ENCODE data around the gene OLFML2A. TPM values are rescaled to one million over a fixed set of nuclear protein-coding genes. Genes with fewer than 3 reads are reported as not detected.

The OLFML2A gene
- total RNA-seq, 2 experiments from 2014 or later, result not detected

DNA sequence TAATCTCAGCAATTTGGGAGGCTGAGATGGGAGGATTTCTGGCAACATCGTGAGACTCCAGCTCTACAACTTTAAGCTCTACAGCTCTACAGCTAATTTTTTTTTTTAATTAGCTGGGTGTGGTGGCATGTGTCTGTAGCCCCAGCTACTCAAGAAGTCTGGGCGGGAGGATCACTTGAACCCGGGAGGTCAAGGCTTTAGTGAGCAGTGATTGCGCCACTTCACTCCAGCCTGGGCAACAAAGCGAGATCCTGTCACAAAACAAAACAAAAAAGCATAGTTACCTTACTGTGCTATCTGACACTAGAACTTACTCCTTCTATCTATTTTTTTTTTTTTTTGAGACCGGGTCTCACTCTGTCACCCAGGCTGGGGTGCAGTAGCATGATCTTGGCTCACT is 70.0 kb downstream of the OLFML2A start:
- Mint-ChIP-seq H3K4me1 (peaks cover 5% of the 10 kb centered on the region), H3K9me3 (no peaks in the 10 kb centered on the region), H3K4me3 (no peak overlapping the region), H3K27ac (no peak overlapping the region), H3K36me3 (ENCODE audit: low read depth) (no peaks in the 10 kb centered on the region), H3K27me3 (peaks cover 10% of the 10 kb centered on the region)
- ChIA-PET POLR2A (interaction anchor here (0.7 to 0.9 kb wide), 2 partner anchors 14 to 515 kb away, joined by 3 read pairs; no protein-coding TSS in a partner anchor), CTCF (interaction anchor here (0.6 to 13.2 kb wide), 3 partner anchors 46 to 166 kb away, joined by 3 to 264 read pairs (median 3); partner anchors contain the start of genes NR6A1 and OLFML2A)
- DNase-seq, result no peak

DNA sequence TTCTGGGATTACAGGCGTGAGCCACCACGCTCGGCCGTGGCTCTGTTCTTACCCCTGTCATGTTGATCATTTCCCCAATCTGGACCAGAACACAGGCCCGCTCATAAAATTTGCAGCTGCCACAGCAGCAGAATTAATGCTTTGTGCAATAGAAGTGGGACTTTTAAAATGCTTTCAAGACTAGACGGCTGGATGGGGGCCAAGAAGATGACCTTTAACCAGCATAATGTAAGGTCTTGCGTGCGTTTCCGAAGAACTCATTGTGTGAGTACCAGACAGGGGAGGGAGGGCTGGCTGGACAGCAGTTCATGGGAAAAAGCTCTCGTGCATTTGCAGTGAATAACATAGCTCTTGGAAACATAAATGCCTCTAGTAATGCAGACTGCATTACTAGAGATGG is 72.9 kb downstream of the OLFML2A start:
- DNase-seq, result no peak
- no peaks in the 10 kb centered on the region for H3K36me3 Mint-ChIP-seq (ENCODE audit: low read depth)
- ChIA-PET POLR2A (interaction anchor here (0.9 to 1.6 kb wide), 2 partner anchors 11 to 21 kb away, joined by 3 to 5 read pairs; partner anchors contain the start of gene RPL35), CTCF (interaction anchor here (13.2 kb wide), 1 partner anchor 77 kb away, joined by 264 read pairs; the partner anchor contains the start of genes NR6A1 and OLFML2A)
- no peak overlapping the region for H3K4me3 Mint-ChIP-seq
- no peak overlapping the region for H3K27ac Mint-ChIP-seq
- H3K4me1 Mint-ChIP-seq, result peaks cover 11% of the 10 kb centered on the region
- no peaks in the 10 kb centered on the region for H3K9me3 Mint-ChIP-seq
- peaks cover 13% of the 10 kb centered on the region for H3K27me3 Mint-ChIP-seq

DNA sequence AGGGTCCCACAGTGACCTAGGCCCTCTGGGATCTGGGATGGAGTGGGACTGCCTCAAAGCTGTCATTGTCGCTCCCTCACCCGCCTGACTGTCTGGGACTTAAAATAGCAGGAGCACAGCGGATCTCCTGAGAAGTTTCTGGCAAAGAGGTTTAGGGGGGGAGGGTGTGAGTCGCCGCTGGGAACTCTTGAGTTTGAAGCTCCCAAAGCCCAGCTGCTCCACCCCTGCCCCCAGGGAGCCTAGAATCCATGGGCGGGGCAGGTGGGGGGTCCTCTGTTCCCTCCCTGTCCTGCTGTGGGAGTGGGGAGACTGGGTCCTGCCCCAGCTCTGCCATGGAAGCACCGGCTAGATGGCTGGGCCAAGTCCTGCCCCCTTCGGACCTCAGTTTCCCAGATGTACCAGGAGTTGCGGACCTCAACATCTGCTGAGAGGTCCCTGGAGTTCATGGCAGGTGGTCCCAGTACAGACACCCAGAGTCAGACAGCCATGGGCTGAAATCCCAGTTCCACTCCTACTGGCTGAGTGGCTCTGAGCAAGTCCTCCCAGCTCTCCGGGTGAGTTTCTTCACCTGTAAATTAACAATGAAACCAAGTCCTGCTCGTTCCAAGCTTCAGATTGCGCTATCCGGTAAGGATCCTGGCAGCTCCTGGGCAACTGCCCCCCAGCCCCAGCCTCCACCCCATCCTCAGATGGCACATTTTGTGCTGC is 75.3 kb downstream of the OLFML2A start:
- no peak overlapping the region for H3K27ac Mint-ChIP-seq
- DNase-seq, result no peak

DNA sequence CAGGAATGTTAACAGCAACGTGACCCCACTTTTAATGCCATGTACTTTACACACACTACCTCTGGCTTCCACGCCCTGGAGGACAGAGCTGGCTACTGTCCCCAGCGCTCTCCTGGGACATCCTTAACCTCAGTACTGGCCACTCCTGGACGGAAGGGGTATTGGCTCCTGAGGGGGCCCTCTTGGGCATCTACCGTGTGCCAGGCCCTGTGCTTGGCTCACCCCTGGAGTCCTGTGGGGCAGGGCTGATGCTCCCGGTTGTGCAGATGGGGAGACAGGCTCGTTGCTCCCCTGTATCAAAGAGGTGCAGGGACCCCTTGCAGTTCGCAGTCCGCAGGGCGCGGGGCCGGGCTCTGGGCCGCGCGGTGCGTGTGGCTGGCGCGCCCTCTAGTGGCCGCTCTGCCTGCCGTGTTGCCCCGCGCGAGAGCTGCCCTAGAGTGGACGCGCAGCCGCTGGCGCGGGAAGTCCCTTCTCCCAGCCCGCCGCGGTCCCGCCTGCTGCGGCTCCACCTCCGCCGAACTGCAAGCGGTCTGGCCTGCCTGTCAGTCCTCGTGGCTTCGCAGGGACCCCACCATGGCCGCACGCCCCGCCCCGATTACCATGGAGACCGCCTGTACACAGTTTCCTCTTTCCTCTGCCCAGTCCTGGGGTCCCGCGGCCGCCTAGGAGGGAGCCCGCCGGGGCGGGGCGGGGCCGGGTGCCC is 76.0 kb downstream of the OLFML2A start, which contains the start of gene WDR38:
TSS of gene WDR38 (plus strand) at position 632 of the 703 bp plus-strand sequence. CDS start 72 bp downstream, outside the sequence.
- CTCF ChIA-PET, result interaction anchor here (0.7 to 13.2 kb wide), 39 partner anchors 8 to 573 kb away, joined by 3 to 264 read pairs (median 4); partner anchors contain the start of genes ARPC5L, NR6A1, OLFML2A and RPL35
- Mint-ChIP-seq H3K9me3 (no peaks in the 10 kb centered on the region), H3K27me3 (peaks cover 10% of the 10 kb centered on the region), H3K27ac (no peak within 1 kb of the TSS), H3K4me3 (peak within 1 kb of the TSS; percentile 56), H3K4me1 (peaks cover 17% of the 10 kb centered on the region), H3K36me3 (ENCODE audit: low read depth) (peaks cover 13% of the 10 kb centered on the region)
- POLR2A ChIA-PET, result interaction anchor here (0.9 to 7.9 kb wide), 10 partner anchors 9 to 388 kb away, joined by 3 to 66 read pairs (median 4); partner anchors contain the start of genes ARPC5L, HSPA5, NR6A1 and RPL35
- DNase-seq, result peak; percentile 76

More for the DNA sequence above, 75.3 kb downstream of the OLFML2A start:
- H3K9me3 Mint-ChIP-seq, result no peaks in the 10 kb centered on the region
- POLR2A ChIA-PET, result interaction anchor here (0.9 to 7.9 kb wide), 6 partner anchors 10 to 389 kb away, joined by 3 to 66 read pairs (median 16); partner anchors contain the start of genes ARPC5L, HSPA5, NR6A1 and RPL35
- CTCF ChIA-PET, result interaction anchor here (0.7 to 13.2 kb wide), 25 partner anchors 9 to 298 kb away, joined by 3 to 264 read pairs (median 4); partner anchors contain the start of genes ARPC5L, NR6A1, OLFML2A and RPL35
- H3K36me3 Mint-ChIP-seq (ENCODE audit: low read depth), result peaks cover 6% of the 10 kb centered on the region
- peaks cover 12% of the 10 kb centered on the region for H3K4me1 Mint-ChIP-seq
- H3K4me3 Mint-ChIP-seq, result peak overlapping the region; percentile 56
- H3K27me3 Mint-ChIP-seq, result peaks cover 13% of the 10 kb centered on the region

DNA sequence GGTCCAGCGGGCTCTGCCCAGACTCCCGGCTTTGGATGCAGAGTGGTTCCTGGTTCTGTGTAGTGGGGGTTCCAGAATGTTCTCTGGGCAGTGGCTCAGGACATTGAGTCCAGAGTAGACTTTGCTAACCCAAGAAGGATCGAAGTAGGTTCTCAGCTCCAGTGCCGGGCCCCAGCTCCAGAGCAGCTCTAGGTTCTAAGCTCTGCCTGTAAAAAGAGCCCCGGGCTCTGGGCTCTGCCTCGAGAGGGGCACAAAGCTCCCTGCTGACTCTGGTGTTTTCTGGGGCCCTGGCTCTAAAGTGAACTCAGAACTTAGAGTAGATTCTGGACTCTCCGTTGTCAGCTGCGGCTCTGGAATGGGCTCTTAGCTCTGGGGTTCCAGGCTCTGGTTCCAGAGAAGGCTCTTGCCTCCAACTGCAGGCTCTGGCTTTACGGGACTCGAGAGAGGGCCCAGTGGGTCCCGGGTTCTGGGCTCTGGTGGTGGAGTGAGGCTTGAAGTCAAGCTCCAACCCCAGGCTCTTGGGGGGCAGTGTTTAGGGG is 76.7 kb downstream of the OLFML2A start:
- CTCF ChIA-PET, result interaction anchor here (0.7 to 13.2 kb wide), 31 partner anchors 8 to 573 kb away, joined by 3 to 264 read pairs (median 4); partner anchors contain the start of genes ARPC5L, NR6A1, OLFML2A and RPL35
- peaks cover 19% of the 10 kb centered on the region for H3K4me1 Mint-ChIP-seq
- H3K36me3 Mint-ChIP-seq (ENCODE audit: low read depth), result peaks cover 20% of the 10 kb centered on the region
- H3K4me3 Mint-ChIP-seq, result no peak overlapping the region
- peaks cover 10% of the 10 kb centered on the region for H3K27me3 Mint-ChIP-seq
- H3K27ac Mint-ChIP-seq, result no peak overlapping the region
- POLR2A ChIA-PET, result interaction anchor here (1.0 to 7.9 kb wide), 10 partner anchors 8 to 388 kb away, joined by 3 to 66 read pairs (median 4); partner anchors contain the start of genes ARPC5L, HSPA5, NR6A1 and RPL35
- no peak for DNase-seq
- no peaks in the 10 kb centered on the region for H3K9me3 Mint-ChIP-seq

DNA sequence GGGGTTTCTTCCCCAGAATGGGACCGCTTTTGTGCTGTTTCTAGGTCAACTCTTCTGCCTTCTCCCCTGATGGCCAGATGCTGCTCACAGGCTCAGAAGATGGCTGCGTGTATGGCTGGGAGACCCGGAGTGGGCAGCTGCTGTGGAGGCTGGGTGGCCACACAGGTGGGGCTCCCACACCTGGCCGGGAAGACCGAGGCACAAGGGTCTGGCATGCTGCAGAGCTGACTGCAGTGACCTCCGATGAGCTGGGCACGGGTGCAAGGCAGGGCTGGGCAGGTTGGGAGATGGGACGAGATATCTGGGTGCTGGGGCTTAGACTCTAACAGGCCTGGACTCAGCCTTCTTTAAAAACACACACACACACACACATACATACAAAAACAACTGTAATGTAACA is 77.2 kb downstream of the OLFML2A start:
- Mint-ChIP-seq H3K27ac (no peak overlapping the region), H3K36me3 (ENCODE audit: low read depth) (peaks cover 25% of the 10 kb centered on the region), H3K4me1 (peaks cover 23% of the 10 kb centered on the region), H3K4me3 (no peak overlapping the region), H3K27me3 (peaks cover 10% of the 10 kb centered on the region), H3K9me3 (no peaks in the 10 kb centered on the region)
- no peak for DNase-seq
- ChIA-PET POLR2A (interaction anchor here (0.8 to 7.9 kb wide), 9 partner anchors 8 to 87 kb away, joined by 3 to 66 read pairs (median 3); partner anchors contain the start of genes ARPC5L, NR6A1 and RPL35), CTCF (interaction anchor here (1.0 to 13.2 kb wide), 19 partner anchors 8 to 293 kb away, joined by 3 to 264 read pairs (median 8); partner anchors contain the start of genes ARPC5L, NR6A1, OLFML2A and RPL35)

DNA sequence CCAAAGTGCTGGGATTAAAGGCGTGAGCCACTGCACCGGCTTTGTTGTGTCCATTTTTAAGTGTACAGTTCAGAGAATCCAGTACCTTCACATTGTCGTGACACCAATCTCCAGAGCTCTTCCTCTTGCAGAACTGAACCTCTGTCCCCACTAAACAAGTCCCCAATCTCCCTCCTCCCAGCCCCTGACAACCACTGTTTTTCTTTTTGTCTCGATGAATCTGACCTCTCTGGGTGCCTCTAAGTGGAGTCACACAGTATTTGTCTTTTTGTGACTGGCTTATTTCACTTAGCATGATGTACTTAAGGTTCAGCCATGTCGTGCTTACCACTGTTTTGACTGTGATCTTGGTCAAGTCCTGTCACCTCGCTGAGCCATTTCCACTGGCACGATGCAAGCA is 77.9 kb downstream of the OLFML2A start:
- peaks cover 8% of the 10 kb centered on the region for H3K27me3 Mint-ChIP-seq
- ChIA-PET CTCF (interaction anchor here (1.4 to 13.2 kb wide), 4 partner anchors 15 to 288 kb away, joined by 3 to 264 read pairs (median 32); partner anchors contain the start of genes NR6A1, OLFML2A and SCAI), POLR2A (interaction anchor here (0.8 to 7.9 kb wide), 6 partner anchors 7 to 87 kb away, joined by 3 to 66 read pairs (median 16); partner anchors contain the start of genes ARPC5L, NR6A1 and RPL35)
- no peak for DNase-seq
- peaks cover 30% of the 10 kb centered on the region for H3K4me1 Mint-ChIP-seq
- no peaks in the 10 kb centered on the region for H3K9me3 Mint-ChIP-seq
- H3K36me3 Mint-ChIP-seq (ENCODE audit: low read depth), result peaks cover 32% of the 10 kb centered on the region
- no peak overlapping the region for H3K27ac Mint-ChIP-seq
- no peak overlapping the region for H3K4me3 Mint-ChIP-seq

DNA sequence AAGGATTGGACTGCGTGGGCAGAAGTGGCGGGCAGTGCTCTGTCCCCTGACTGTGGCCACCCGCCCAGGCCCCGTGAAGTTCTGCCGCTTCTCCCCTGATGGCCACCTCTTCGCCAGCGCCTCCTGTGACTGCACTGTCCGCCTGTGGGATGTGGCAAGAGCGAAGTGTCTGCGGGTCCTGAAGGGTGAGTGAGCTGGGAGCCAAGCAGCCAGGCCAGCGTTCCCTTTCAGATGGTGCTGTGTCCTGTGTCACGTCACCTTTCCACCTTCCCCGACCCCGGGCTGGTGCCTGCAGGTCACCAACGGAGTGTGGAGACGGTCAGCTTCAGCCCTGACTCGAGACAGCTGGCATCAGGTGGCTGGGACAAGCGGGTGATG is 78.6 kb downstream of the OLFML2A start:
- Mint-ChIP-seq H3K4me3 (no peak overlapping the region), H3K9me3 (no peaks in the 10 kb centered on the region), H3K4me1 (peaks cover 37% of the 10 kb centered on the region), H3K36me3 (ENCODE audit: low read depth) (peaks cover 39% of the 10 kb centered on the region), H3K27me3 (peaks cover 7% of the 10 kb centered on the region), H3K27ac (no peak overlapping the region)
- CTCF ChIA-PET, result interaction anchor here (6.1 to 13.2 kb wide), 2 partner anchors 15 to 83 kb away, joined by 46 to 264 read pairs; partner anchors contain the start of genes NR6A1 and OLFML2A
- no peak for DNase-seq
- POLR2A ChIA-PET, result interaction anchor here (1.2 to 7.9 kb wide), 5 partner anchors 14 to 84 kb away, joined by 3 to 66 read pairs (median 13); partner anchors contain the start of gene NR6A1

DNA sequence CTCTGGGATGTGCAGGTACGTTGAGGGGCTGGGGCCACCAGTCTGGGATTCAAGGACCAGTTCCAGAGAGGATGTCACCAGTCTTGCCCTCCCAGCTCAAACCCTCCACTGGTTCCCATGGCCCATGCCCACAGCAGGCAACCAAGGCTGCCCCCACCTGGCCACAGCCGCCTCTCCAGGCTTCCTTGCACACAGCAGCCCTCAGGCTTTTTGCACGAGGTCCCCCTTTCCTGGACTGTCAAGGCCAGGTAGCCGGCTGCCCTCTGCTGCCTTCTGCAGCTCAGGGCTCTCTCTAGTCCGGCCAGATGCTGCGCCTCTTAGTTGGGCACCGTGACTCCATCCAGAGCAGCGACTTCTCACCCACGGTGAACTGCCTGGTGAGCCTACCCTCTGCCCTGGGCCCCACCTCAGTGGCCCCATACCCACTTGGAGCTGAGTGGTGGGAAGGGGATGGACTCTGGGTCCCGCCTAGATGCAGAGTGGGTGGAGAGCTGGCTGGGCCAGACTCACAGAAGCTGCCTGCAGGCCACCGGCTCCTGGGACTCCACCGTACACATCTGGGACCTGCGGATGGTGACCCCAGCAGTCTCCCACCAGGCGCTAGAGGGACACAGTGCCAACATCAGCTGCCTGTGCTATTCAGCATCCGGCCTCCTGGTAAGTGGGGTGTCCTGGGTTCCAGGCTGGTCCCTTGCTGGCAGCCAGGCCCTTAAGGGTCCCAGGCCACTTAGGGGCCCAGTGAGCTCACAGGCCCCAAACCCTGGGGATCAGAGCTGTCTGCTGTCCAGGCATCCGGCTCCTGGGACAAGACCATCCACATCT is 79.2 kb downstream of the OLFML2A start:
- ChIA-PET POLR2A (interaction anchor here (1.2 to 7.9 kb wide), 5 partner anchors 13 to 84 kb away, joined by 3 to 66 read pairs (median 13); partner anchors contain the start of gene NR6A1), CTCF (interaction anchor here (6.1 to 13.2 kb wide), 2 partner anchors 16 to 83 kb away, joined by 46 to 264 read pairs; partner anchors contain the start of genes NR6A1 and OLFML2A)
- peaks cover 6% of the 10 kb centered on the region for H3K27me3 Mint-ChIP-seq
- DNase-seq, result no peak
- H3K4me1 Mint-ChIP-seq, result peaks cover 41% of the 10 kb centered on the region
- no peak overlapping the region for H3K27ac Mint-ChIP-seq
- H3K36me3 Mint-ChIP-seq (ENCODE audit: low read depth), result peaks cover 45% of the 10 kb centered on the region
- H3K4me3 Mint-ChIP-seq, result no peak overlapping the region
- H3K9me3 Mint-ChIP-seq, result no peaks in the 10 kb centered on the region

DNA sequence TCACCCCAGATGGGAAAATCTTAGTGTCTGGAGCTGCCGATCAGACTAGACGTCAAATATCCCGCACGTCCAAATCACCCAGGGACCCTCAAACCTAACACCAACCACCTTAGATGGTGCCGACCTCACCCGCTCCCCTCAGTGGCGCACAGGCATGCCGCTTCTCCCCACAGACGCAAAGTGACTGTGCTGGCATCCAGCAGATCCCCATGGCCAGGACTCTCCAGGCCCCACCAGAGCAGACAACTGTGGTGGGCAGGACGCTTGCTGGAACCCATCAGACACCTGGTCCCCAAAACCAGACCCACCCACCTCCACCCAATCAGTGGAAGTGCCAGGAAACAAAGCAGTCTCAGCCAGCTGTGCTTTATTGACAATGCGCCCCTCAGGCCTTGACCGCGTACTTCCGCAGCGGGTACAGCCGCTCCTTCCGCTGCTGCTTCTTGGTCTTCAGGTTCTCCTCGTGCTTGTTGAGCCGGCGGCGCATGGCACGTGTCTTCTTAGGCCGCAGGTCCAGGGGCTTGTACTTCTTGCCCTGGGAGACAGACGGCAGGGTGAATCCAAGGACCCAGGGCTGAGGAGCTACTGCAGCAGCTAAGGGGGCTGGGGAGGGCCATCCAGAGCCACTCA is 80.7 kb downstream of the OLFML2A start:
- H3K4me3 Mint-ChIP-seq, result no peak overlapping the region
- H3K27ac Mint-ChIP-seq, result no peak overlapping the region
- peaks cover 2% of the 10 kb centered on the region for H3K27me3 Mint-ChIP-seq
- ChIA-PET POLR2A (interaction anchor here (1.8 to 7.9 kb wide), 3 partner anchors 14 to 86 kb away, joined by 5 to 210 read pairs (median 66); partner anchors contain the start of gene NR6A1), CTCF (interaction anchor here (1.9 to 13.2 kb wide), 2 partner anchors 12 to 85 kb away, joined by 9 to 264 read pairs; partner anchors contain the start of genes NR6A1 and OLFML2A)
- peaks cover 51% of the 10 kb centered on the region for H3K36me3 Mint-ChIP-seq (ENCODE audit: low read depth)
- peaks cover 40% of the 10 kb centered on the region for H3K4me1 Mint-ChIP-seq
- DNase-seq, result no peak
- no peaks in the 10 kb centered on the region for H3K9me3 Mint-ChIP-seq
